ENCODE data around the gene S100A7. TPM values are rescaled to one million over a fixed set of nuclear protein-coding genes. Genes with fewer than 3 reads are reported as not detected.
"Not testable (repeated sequence)": the region's sequence is repeated elsewhere in the genome, so short reads cannot be mapped to it uniquely, and the experiment has no call there.

The S100A7 gene
- total RNA-seq, 2 donors from 2014 or later: not detected

DNA sequence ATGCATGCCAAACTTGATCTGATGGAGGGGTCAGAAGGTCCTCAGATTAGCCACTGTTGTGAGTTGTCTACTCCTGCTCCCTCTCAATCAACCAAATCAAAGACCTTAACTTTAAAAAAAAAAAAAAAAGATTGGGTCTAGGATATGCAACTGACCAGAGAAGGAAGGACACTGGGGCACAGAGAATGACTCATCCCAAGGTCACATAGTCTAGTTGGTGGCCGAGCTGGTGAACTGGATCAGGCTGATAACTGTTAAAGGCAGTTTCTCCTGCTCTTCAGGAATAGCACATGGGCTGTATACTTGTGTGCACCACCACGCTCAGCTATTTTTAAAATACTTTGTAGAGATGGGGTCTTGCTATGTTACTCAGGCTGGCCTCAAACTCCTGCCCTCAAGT, 14.8 kb upstream of the S100A7 start:
- H3K36me3 ChIP-seq: no peaks in the 10 kb centered on the region
- TF ChIP-seq, protein P1, sequence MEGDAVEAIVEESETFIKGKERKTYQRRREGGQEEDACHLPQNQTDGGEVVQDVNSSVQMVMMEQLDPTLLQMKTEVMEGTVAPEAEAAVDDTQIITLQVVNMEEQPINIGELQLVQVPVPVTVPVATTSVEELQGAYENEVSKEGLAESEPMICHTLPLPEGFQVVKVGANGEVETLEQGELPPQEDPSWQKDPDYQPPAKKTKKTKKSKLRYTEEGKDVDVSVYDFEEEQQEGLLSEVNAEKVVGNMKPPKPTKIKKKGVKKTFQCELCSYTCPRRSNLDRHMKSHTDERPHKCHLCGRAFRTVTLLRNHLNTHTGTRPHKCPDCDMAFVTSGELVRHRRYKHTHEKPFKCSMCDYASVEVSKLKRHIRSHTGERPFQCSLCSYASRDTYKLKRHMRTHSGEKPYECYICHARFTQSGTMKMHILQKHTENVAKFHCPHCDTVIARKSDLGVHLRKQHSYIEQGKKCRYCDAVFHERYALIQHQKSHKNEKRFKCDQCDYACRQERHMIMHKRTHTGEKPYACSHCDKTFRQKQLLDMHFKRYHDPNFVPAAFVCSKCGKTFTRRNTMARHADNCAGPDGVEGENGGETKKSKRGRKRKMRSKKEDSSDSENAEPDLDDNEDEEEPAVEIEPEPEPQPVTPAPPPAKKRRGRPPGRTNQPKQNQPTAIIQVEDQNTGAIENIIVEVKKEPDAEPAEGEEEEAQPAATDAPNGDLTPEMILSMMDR (IDR thresholded peaks at IDR 0.05): no peak
- no peaks in the 10 kb centered on the region for H3K4me1 ChIP-seq
- H3K27ac ChIP-seq: no peak overlapping the region
- peaks cover 0 to 21% of the 10 kb centered on the region in 2 donors for H3K9me3 ChIP-seq
- H3K27me3 ChIP-seq: no peaks in the 10 kb centered on the region
- H3K4me3 ChIP-seq: no peak overlapping the region
- no peak for DNase-seq (ENCODE audit: low spot score)

DNA sequence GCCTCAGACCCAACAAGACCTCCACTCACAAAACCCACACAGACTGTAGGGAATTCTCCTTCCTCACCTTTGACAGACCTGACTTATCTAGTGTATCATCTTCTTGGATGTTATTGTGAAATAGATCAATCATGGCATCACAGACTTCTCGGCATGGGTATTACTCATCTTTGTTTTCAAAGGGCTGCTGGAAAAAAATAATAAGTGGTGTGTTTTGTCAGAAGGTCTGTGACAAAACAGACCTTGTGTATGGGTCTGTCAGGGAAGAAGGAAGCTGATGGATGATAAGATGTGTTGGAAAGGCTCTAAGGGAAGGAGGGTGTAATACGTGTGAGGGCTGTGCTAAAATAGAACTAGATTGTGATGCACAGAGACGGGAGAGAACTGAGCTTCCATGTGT, 13.9 kb upstream of the S100A7 start:
- no peaks in the 10 kb centered on the region for H3K27me3 ChIP-seq
- H3K36me3 ChIP-seq: no peaks in the 10 kb centered on the region
- no peak overlapping the region for H3K27ac ChIP-seq
- TF ChIP-seq, protein P1 (IDR thresholded peaks at IDR 0.05): no peak
- peaks cover 0 to 21% of the 10 kb centered on the region in 2 donors for H3K9me3 ChIP-seq
- no peak overlapping the region for H3K4me3 ChIP-seq
- H3K4me1 ChIP-seq: no peaks in the 10 kb centered on the region
- DNase-seq (ENCODE audit: low spot score): no peak

DNA sequence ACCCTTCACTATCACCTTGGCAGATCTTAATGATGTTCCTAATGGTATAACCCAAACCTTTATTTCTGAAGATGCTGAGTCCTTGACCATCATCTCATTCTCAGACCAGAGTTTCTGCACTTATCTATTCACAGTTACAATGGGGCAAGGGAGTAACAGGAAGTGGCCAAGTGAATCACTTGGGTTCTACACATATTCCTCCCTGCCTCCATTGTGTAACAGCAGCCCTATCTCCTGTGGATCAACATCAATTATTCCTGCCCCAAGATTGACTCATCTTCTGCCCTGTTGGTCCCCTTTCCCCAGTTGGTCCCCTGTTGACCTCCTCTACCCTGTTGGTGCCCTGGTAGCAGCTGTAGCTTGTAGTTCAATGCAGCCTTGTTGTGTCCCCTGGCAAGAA, 10.3 kb upstream of the S100A7 start:
- H3K9me3 ChIP-seq: peaks cover 0 to 21% of the 10 kb centered on the region in 2 donors
- TF ChIP-seq, protein P1 (IDR thresholded peaks at IDR 0.05): no peak
- no peak overlapping the region for H3K27ac ChIP-seq
- no peaks in the 10 kb centered on the region for H3K27me3 ChIP-seq
- DNase-seq (ENCODE audit: low spot score): no peak
- no peaks in the 10 kb centered on the region for H3K36me3 ChIP-seq
- no peak overlapping the region for H3K4me3 ChIP-seq
- H3K4me1 ChIP-seq: peaks cover 0 to 14% of the 10 kb centered on the region in 2 donors

DNA sequence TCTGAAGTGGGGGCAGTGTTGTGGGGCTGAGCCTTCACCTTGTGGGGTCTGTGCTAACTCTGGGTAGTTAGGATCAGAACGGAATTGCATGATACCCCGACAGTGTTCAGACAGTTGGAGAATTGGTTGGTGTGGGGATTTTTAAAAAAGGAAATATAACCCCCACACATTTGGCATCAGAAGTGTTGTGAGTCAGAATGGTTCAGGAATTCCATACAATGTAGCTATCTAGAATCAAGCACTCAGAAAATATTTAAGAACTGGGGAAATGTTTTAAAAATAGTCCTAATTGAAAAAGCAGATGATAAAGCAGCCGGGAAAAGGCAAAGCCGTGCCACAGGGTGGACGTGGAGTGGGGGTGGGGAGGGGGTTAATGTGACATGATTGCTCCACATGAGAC, 6.5 kb upstream of the S100A7 start:
- Histone ChIP-seq H3K27ac (no peak overlapping the region), H3K4me3 (no peak overlapping the region), H3K4me1 (peaks cover 0 to 15% of the 10 kb centered on the region in 2 donors), H3K27me3 (no peaks in the 10 kb centered on the region), H3K36me3 (no peaks in the 10 kb centered on the region), H3K9me3 (peaks cover 0 to 9% of the 10 kb centered on the region in 2 donors)
- no peak for DNase-seq (ENCODE audit: low spot score)
- TF ChIP-seq, protein P1 (IDR thresholded peaks at IDR 0.05): no peak

DNA sequence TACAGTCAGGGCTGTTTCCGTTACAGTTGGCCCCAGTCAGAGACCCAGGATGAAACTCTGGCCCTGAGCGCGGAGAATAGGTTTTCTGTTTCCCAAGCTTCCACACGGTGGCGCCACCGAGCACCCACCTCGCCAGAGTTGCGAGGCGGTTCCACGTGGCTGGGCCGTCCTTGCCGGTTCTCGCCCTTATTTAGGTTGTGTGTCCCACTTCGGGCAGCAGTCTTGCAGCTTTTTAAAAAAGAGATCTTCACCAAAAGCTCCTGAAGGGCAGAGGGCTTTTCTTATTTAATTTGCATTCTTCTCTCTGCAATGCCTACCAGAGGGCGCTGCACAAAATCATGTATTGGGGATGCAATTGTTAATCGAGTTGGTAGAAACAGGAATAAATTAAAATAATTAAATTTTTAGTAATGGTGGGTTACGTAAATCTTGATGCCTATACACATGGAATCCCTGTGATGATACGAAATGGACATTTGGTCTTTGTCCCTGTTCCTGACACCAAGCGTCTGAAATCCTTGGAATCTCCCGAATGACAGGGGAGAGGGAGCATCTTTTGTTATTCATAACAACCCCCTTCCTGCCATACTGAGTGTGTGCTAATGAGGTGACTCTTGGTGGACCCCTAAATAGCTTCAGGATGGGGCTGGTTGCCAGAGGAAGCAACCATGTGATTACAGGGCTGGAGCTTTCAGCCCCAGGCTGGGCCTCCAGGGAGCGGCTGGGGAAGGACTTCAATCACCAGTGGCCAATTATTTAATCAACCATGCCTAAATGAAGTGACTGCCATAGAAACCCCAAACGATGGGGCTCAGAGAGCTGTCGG, 5.6 kb upstream of the S100A7 start:
- peaks cover 0 to 15% of the 10 kb centered on the region in 2 donors for H3K4me1 ChIP-seq
- DNase-seq (ENCODE audit: low spot score): peak; percentile 67
- no peaks in the 10 kb centered on the region for H3K36me3 ChIP-seq
- peaks cover 0 to 1% of the 10 kb centered on the region in 2 donors for H3K9me3 ChIP-seq
- H3K27me3 ChIP-seq: no peaks in the 10 kb centered on the region
- TF ChIP-seq, protein P1 (IDR thresholded peaks at IDR 0.05): peak; percentile 78 to 88
- no peak overlapping the region for H3K27ac ChIP-seq
- H3K4me3 ChIP-seq: no peak overlapping the region

DNA sequence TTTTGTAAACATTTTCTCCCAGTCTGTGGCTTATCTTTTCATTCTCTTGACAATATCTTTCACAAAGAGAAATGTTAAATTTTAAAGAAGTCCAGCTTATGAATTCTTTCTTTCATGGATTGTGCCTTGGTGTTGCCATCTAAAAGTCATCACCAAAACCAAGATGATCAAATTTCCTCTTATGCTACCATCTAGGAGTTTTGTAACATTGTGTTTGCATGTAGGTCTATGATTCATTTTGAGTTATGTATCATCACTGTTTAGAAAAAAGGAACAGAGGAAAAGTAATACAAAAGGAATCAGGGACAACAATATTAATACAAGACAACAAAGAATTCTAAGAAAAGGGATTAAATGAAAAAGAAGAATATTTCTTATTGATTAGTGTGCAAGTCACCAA, 2.3 kb upstream of the S100A7 start:
- not testable (repeated sequence) for H3K36me3 ChIP-seq; H3K9me3 ChIP-seq; DNase-seq (ENCODE audit: low spot score); H3K27me3 ChIP-seq; H3K27ac ChIP-seq; H3K4me3 ChIP-seq
- H3K4me1 ChIP-seq: peaks cover 0 to 15% of the 10 kb centered on the region in 2 donors

Measured in right atrium auricular region (tissue), 2 donors.